Neural progenitor cell (in vitro differentiated cells): Measurements from ENCODE around the gene SLC19A1. TPM values are rescaled to one million over a fixed set of nuclear protein-coding genes. Genes with fewer than 3 reads are reported as not detected.

ENCODE experiments used
- DNase-seq: peaks from one replicate; pipeline ENCODE4 v3.0.0-alpha.2; 2016; ENCODE audit warnings: low spot score
- H2AFZ ChIP-seq: fragments of 200-600 bp; sonication (generic); replicated peaks from 2 replicates; pipeline ENCODE4 v1.6.1; 2016; ENCODE audit warnings: antibody characterized with exemption
- H3F3A ChIP-seq: fragments of 200-600 bp; sonication (generic); 2 replicates; pipeline ENCODE4 v1.6.1; 2016; ENCODE audit warnings: antibody characterized with exemption, low read depth
- H3K27ac ChIP-seq: fragments of 200-600 bp; sonication (generic); 2 replicates; pipeline ENCODE4 v1.5.1; 2016; ENCODE audit warnings: mild to moderate bottlenecking
- H3K27me3 ChIP-seq: fragments of 200-600 bp; sonication (generic); 2 replicates; pipeline ENCODE4 v1.6.1; 2016; ENCODE audit warnings: mild to moderate bottlenecking, moderate library complexity
- H3K36me3 ChIP-seq: fragments of 200-600 bp; sonication (generic); 2 replicates; pipeline ENCODE4 v1.5.1; 2016
- H3K4me1 ChIP-seq: fragments of 200-600 bp; sonication (generic); 2 replicates; pipeline ENCODE4 v1.6.1; 2016; ENCODE audit warnings: mixed run types
- H3K4me2 ChIP-seq: fragments of 200-600 bp; sonication (generic); 2 replicates; pipeline ENCODE4 v1.6.1; 2016
- H3K4me3 ChIP-seq: fragments of 200-600 bp; sonication (generic); 2 replicates; pipeline ENCODE4 v1.5.1; 2016
- H3K79me2 ChIP-seq: fragments of 200-600 bp; sonication (generic); 2 replicates; pipeline ENCODE4 v1.6.1; 2016; ENCODE audit warnings: low read depth
- H3K9ac ChIP-seq: fragments of 200-600 bp; sonication (generic); 2 replicates; pipeline ENCODE4 v1.6.1; 2016
- H3K9me3 ChIP-seq: fragments of 200-600 bp; sonication (generic); 2 replicates; pipeline ENCODE4 v1.5.1; 2016; ENCODE audit warnings: low read depth
- H4K20me1 ChIP-seq: fragments of 200-600 bp; sonication (generic); 2 replicates; pipeline ENCODE4 v1.6.1; 2016; ENCODE audit warnings: low read depth
- H3K27ac Mint-ChIP-seq: 3 replicates; pipeline ENCODE4 v1.8.0; 2021; ENCODE audit warnings: mixed read lengths
- H3K27me3 Mint-ChIP-seq: 2 replicates; pipeline ENCODE4 v1.8.0; 2022; ENCODE audit warnings: low read depth, mild to moderate bottlenecking, inconsistent platforms, moderate library complexity, mixed read lengths; ENCODE audit not compliant: insufficient read depth
- H3K36me3 Mint-ChIP-seq: 3 replicates; pipeline ENCODE4 v1.8.0; 2021; ENCODE audit warnings: mixed read lengths
- H3K4me1 Mint-ChIP-seq: 3 replicates; pipeline ENCODE4 v1.8.0; 2021; ENCODE audit warnings: mixed read lengths
- H3K4me3 Mint-ChIP-seq: 3 replicates; pipeline ENCODE4 v1.8.0; 2021; ENCODE audit warnings: mild to moderate bottlenecking, moderate library complexity, mixed read lengths
- H3K9me3 Mint-ChIP-seq: 3 replicates; pipeline ENCODE4 v1.8.0; 2020; ENCODE audit warnings: mixed read lengths
- EZH2 ChIP-seq: fragments of 200-600 bp; sonication (generic); IDR thresholded peaks from 2 replicates; pipeline ENCODE4 v1.6.1; 2017; ENCODE audit warnings: antibody characterized with exemption, mild to moderate bottlenecking, moderate library complexity
- EZH2phosphoT487 ChIP-seq: fragments of 200-600 bp; sonication (generic); IDR thresholded peaks from 2 replicates; pipeline ENCODE4 v1.6.1; 2017; ENCODE audit warnings: antibody characterized with exemption
- total RNA-seq: library from RNA; depleted of rRNA; stranded (reverse); fragments of >200 nt; gene quantifications from 2 replicates; pipeline ENCODE4 v1.2.3, GENCODE V29; 2015; ENCODE audit warnings: low replicate concordance
- TF ChIP-seq, protein P1 (sequence below): fragments of 200-600 bp; sonication (generic); IDR thresholded peaks from 2 replicates; pipeline ENCODE4 v1.5.1; 2017; ENCODE audit warnings: antibody characterized with exemption, mild to moderate bottlenecking

Gene SLC19A1
- total RNA-seq, 1 donor from 2014 or later = 7.7 TPM

DNA sequence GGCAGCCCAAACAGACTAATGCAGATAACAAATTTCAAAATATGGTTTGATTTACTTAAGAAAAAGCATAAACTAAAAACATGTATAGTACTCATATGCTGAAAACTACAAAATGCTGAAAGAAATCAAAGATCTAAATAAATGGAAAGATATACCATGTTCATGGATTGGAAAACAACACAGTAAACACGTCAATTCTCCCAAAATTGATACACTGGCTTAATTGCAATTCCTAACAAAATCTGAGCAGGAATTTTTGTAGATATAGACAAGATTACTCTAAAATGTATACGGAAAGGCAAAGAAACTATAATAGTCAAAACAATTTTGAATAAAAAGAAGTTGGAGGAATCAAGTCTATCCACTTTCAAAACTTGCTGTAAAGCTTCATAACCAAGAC is 21.0 kb downstream of the SLC19A1 start:
- Histone ChIP-seq H3K36me3 (peaks cover 30% of the 10 kb centered on the region), H3K9ac (no peak overlapping the region), H3K4me1 (no peaks in the 10 kb centered on the region), H3K4me3 (no peak overlapping the region), H3K9me3 (peaks cover 12% of the 10 kb centered on the region), H3F3A (no peaks in the 10 kb centered on the region), H4K20me1 (no peaks in the 10 kb centered on the region), H3K4me2 (no peak overlapping the region), H3K27me3 (no peaks in the 10 kb centered on the region), H2AFZ (no peak overlapping the region), H3K79me2 (no peaks in the 10 kb centered on the region), H3K27ac (no peak overlapping the region)
- Mint-ChIP-seq H3K4me1 (no peaks in the 10 kb centered on the region), H3K36me3 (peaks cover 52% of the 10 kb centered on the region), H3K27ac (no peak overlapping the region), H3K9me3 (peaks cover 46% of the 10 kb centered on the region), H3K27me3 (no peaks in the 10 kb centered on the region), H3K4me3 (no peak overlapping the region)
- TF ChIP-seq, protein P1, sequence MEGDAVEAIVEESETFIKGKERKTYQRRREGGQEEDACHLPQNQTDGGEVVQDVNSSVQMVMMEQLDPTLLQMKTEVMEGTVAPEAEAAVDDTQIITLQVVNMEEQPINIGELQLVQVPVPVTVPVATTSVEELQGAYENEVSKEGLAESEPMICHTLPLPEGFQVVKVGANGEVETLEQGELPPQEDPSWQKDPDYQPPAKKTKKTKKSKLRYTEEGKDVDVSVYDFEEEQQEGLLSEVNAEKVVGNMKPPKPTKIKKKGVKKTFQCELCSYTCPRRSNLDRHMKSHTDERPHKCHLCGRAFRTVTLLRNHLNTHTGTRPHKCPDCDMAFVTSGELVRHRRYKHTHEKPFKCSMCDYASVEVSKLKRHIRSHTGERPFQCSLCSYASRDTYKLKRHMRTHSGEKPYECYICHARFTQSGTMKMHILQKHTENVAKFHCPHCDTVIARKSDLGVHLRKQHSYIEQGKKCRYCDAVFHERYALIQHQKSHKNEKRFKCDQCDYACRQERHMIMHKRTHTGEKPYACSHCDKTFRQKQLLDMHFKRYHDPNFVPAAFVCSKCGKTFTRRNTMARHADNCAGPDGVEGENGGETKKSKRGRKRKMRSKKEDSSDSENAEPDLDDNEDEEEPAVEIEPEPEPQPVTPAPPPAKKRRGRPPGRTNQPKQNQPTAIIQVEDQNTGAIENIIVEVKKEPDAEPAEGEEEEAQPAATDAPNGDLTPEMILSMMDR = no peak
- TF ChIP-seq EZH2phosphoT487 (no peak), EZH2 (no peak)
- DNase-seq = no peak

DNA sequence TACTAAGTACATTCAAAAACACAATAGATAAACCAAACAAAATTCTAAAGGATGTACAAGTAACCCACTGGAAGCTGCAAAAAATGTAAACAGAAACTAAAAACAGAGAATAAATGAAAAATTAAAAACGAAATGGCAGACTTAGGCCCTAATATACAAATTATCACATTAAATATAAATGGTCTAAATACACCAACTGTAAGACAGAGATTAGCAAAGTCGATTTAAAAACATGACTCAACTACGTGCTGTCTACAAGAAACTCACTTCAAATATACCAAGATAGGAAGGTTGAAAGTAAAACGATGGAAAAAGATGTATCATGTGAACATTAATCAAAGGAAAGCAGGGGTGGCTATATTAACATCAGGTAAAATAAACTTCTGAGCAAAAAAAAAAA is 23.1 kb downstream of the SLC19A1 start:
- H3F3A ChIP-seq = no peaks in the 10 kb centered on the region
- H3K9me3 Mint-ChIP-seq = peaks cover 46% of the 10 kb centered on the region

GRCh38 chr21:45518742-45519141 is 23.5 kb downstream of the SLC19A1 start:
- DNase-seq = no peak
- Histone ChIP-seq H3K79me2 (no peaks in the 10 kb centered on the region), H2AFZ (no peak overlapping the region), H3K4me1 (no peaks in the 10 kb centered on the region), H3K36me3 (peaks cover 30% of the 10 kb centered on the region), H3K4me3 (no peak overlapping the region), H3F3A (no peaks in the 10 kb centered on the region), H3K27ac (no peak overlapping the region), H3K9me3 (peaks cover 12% of the 10 kb centered on the region), H4K20me1 (peaks cover 2% of the 10 kb centered on the region), H3K9ac (no peak overlapping the region), H3K4me2 (no peak overlapping the region), H3K27me3 (no peaks in the 10 kb centered on the region)
- H3K4me1 Mint-ChIP-seq = no peaks in the 10 kb centered on the region
- no peak overlapping the region for H3K4me3 Mint-ChIP-seq
- H3K27ac Mint-ChIP-seq = no peak overlapping the region
- H3K27me3 Mint-ChIP-seq = no peaks in the 10 kb centered on the region
- TF ChIP-seq EZH2phosphoT487 (no peak), EZH2 (no peak)
- TF ChIP-seq, protein P1 = no peak
- H3K36me3 Mint-ChIP-seq = peaks cover 52% of the 10 kb centered on the region
- peaks cover 46% of the 10 kb centered on the region for H3K9me3 Mint-ChIP-seq

More for the DNA sequence above, 23.1 kb downstream of the SLC19A1 start:
- H4K20me1 ChIP-seq = no peaks in the 10 kb centered on the region
- no peak for DNase-seq
- no peak overlapping the region for H3K4me2 ChIP-seq
- peaks cover 52% of the 10 kb centered on the region for H3K36me3 Mint-ChIP-seq
- no peaks in the 10 kb centered on the region for H3K4me1 Mint-ChIP-seq
- H3K36me3 ChIP-seq = peaks cover 30% of the 10 kb centered on the region
- no peak overlapping the region for H3K4me3 ChIP-seq
- H2AFZ ChIP-seq = no peak overlapping the region
- H3K27me3 Mint-ChIP-seq = no peaks in the 10 kb centered on the region
- peaks cover 12% of the 10 kb centered on the region for H3K9me3 ChIP-seq
- H3K4me1 ChIP-seq = no peaks in the 10 kb centered on the region
- no peak overlapping the region for H3K27ac Mint-ChIP-seq
- H3K27ac ChIP-seq = no peak overlapping the region
- H3K4me3 Mint-ChIP-seq = no peak overlapping the region
- no peaks in the 10 kb centered on the region for H3K27me3 ChIP-seq
- TF ChIP-seq EZH2 = no peak
- no peak for TF ChIP-seq EZH2phosphoT487
- TF ChIP-seq, protein P1 = no peak
- H3K79me2 ChIP-seq = no peaks in the 10 kb centered on the region
- H3K9ac ChIP-seq = no peak overlapping the region
